Measurements from ENCODE around the gene ACSL1. TPM values are rescaled to one million over a fixed set of nuclear protein-coding genes. Genes with fewer than 3 reads are reported as not detected.

ACSL1 gene
- polyA plus RNA-seq, 1 donor from 2014 or later = 30.7 TPM

- Histone ChIP-seq H3K27me3 (ENCODE audit: insufficient read depth, low read depth, low read length) (no peaks in the 10 kb centered on the region), H3K4me3 (ENCODE audit: low read length) (no peak overlapping the region), H2AFZ (ENCODE audit: low read depth, low read length) (no peak overlapping the region), H3K4me2 (ENCODE audit: low read length) (no peak overlapping the region), H3K9me2 (ENCODE audit: insufficient read depth, low read length) (no peaks in the 10 kb centered on the region), H3K9me3 (ENCODE audit: low read length) (no peaks in the 10 kb centered on the region), H3F3A (ENCODE audit: insufficient read depth, low read length, poor library complexity, severe bottlenecking) (no peaks in the 10 kb centered on the region), H4K20me1 (ENCODE audit: insufficient read depth) (no peaks in the 10 kb centered on the region), H3K36me3 (ENCODE audit: insufficient read depth, low read length) (no peaks in the 10 kb centered on the region), H3K27ac (ENCODE audit: low read length) (no peak overlapping the region), H3K79me2 (replicated peaks; ENCODE audit: insufficient read depth, low read length) (no peaks in the 10 kb centered on the region), H3K9ac (ENCODE audit: low read length) (no peak overlapping the region)
- TF ChIP-seq EP300 (conservative IDR thresholded peaks at IDR 0.05; ENCODE audit: poor library complexity, severe bottlenecking) (no peak), REST (IDR thresholded peaks at IDR 0.05; ENCODE audit: borderline replicate concordance) (no peak), CTCF (IDR thresholded peaks at IDR 0.05; ENCODE audit: poor library complexity, severe bottlenecking) (no peak), MXI1 (conservative IDR thresholded peaks at IDR 0.05; ENCODE audit: poor library complexity, severe bottlenecking) (no peak), EZH2 (IDR thresholded peaks at IDR 0.05; ENCODE audit: borderline replicate concordance, insufficient read depth, low read length, poor library complexity, severe bottlenecking) (no peak), SMC3 (conservative IDR thresholded peaks at IDR 0.05; ENCODE audit: poor library complexity) (no peak), POLR2AphosphoS5 (IDR thresholded peaks at IDR 0.05) (no peak), RAD21 (conservative IDR thresholded peaks at IDR 0.05) (no peak), TAF1 (IDR thresholded peaks at IDR 0.05; ENCODE audit: low read depth) (no peak)
Observed at GRCh38 chr4:184752496-184753275, 73.1 kb downstream of the ACSL1 start.

GRCh38 chr4:184751585-184751956 is 74.2 kb downstream of the ACSL1 start:
- Histone ChIP-seq H2AFZ (ENCODE audit: low read depth, low read length) (no peak overlapping the region), H3K79me2 (replicated peaks; ENCODE audit: insufficient read depth, low read length) (no peaks in the 10 kb centered on the region), H3K9me2 (ENCODE audit: insufficient read depth, low read length) (no peaks in the 10 kb centered on the region), H3K36me3 (ENCODE audit: insufficient read depth, low read length) (no peaks in the 10 kb centered on the region), H3K9ac (ENCODE audit: low read length) (no peak overlapping the region), H3K4me2 (ENCODE audit: low read length) (no peak overlapping the region), H3K4me3 (ENCODE audit: low read length) (no peak overlapping the region), H4K20me1 (ENCODE audit: insufficient read depth) (no peaks in the 10 kb centered on the region), H3K9me3 (ENCODE audit: low read length) (no peaks in the 10 kb centered on the region), H3K27ac (ENCODE audit: low read length) (no peak overlapping the region), H3K27me3 (ENCODE audit: insufficient read depth, low read depth, low read length) (no peaks in the 10 kb centered on the region), H3F3A (ENCODE audit: insufficient read depth, low read length, poor library complexity, severe bottlenecking) (no peaks in the 10 kb centered on the region)
- TF ChIP-seq EP300 (conservative IDR thresholded peaks at IDR 0.05; ENCODE audit: poor library complexity, severe bottlenecking) (no peak), RAD21 (conservative IDR thresholded peaks at IDR 0.05) (no peak)
